ENCODE results near the gene GLT8D1. TPM values are rescaled to one million over a fixed set of nuclear protein-coding genes. Genes with fewer than 3 reads are reported as not detected.
A peak's percentile ranks its signal among the peaks of the same experiment; 100 is the strongest.

Gene GLT8D1
- total and polyA plus RNA-seq, 7 donors, result 9.2 to 47.4 (median 31.5) TPM

DNA sequence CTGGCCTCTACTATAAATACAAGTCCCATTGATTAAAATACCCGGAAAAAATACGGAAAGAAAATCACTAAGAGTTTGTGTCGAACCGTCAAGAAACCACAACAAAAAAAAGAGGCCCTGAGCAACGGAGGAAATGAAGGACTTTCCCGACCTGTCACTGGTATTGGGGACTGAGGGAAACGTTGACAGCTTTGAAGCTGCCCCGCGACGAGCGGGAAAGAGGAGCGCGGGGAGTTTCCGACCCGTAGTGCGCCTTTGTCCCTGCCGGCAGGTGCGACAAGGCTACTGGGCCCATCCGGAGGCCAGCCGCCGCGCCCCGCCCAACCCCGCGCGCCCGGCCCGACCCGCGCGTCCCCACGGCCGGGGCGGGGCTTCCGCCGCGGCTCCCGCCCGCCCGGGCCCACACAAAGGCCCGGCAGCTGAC, 20.3 kb downstream of the GLT8D1 start:
- H3K9me3 ChIP-seq, result no peaks in the 10 kb centered on the region
- peak; percentile 87 for DNase-seq
- H3K4me1 ChIP-seq, result peaks cover 0 to 44% (median 34%) of the 10 kb centered on the region in 4 donors

GRCh38 chr3:52684184-52684583, 21.4 kb downstream of the GLT8D1 start:
- Histone ChIP-seq H3K27ac (peak overlapping the region; percentile 90 to 98 (median 94)), H3K36me3 (peaks cover 13 to 35% (median 21%) of the 10 kb centered on the region in 4 donors), H3K4me1 (peaks cover 0 to 48% (median 34%) of the 10 kb centered on the region in 4 donors), H3K9me3 (no peaks in the 10 kb centered on the region), H3K27me3 (no peaks in the 10 kb centered on the region), H3K4me3 (peak overlapping the region in 2 of 4 donors; percentile 80 to 82)
- WGBS, 2 donors, result 17 to 61% methylated on average over 5 of the region's 5 CpGs
- DNase-seq, result no peak
- intact Hi-C loops (cut with DNase I), result loop anchor here (10.0 kb wide), 1 partner anchor 409 kb away; the partner anchor contains the start of gene WDR82
- TF ChIP-seq, protein P1, sequence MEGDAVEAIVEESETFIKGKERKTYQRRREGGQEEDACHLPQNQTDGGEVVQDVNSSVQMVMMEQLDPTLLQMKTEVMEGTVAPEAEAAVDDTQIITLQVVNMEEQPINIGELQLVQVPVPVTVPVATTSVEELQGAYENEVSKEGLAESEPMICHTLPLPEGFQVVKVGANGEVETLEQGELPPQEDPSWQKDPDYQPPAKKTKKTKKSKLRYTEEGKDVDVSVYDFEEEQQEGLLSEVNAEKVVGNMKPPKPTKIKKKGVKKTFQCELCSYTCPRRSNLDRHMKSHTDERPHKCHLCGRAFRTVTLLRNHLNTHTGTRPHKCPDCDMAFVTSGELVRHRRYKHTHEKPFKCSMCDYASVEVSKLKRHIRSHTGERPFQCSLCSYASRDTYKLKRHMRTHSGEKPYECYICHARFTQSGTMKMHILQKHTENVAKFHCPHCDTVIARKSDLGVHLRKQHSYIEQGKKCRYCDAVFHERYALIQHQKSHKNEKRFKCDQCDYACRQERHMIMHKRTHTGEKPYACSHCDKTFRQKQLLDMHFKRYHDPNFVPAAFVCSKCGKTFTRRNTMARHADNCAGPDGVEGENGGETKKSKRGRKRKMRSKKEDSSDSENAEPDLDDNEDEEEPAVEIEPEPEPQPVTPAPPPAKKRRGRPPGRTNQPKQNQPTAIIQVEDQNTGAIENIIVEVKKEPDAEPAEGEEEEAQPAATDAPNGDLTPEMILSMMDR (IDR thresholded peaks at IDR 0.05), result no peak
- TF ChIP-seq EP300 (IDR thresholded peaks at IDR 0.05), result no peak
- TF ChIP-seq POLR2AphosphoS5 (IDR thresholded peaks at IDR 0.05), result no peak
- TF ChIP-seq POLR2A (IDR thresholded peaks at IDR 0.05), result no peak

More for the DNA sequence above, 20.3 kb downstream of the GLT8D1 start:
- TF ChIP-seq POLR2A (IDR thresholded peaks at IDR 0.05) (peak; percentile 22 to 54), EP300 (IDR thresholded peaks at IDR 0.05) (no peak), POLR2AphosphoS5 (IDR thresholded peaks at IDR 0.05) (peak; percentile 27 to 49 (median 36))
- TF ChIP-seq, protein P1 (IDR thresholded peaks at IDR 0.05), result no peak
- 1% methylated on average over 41 of the region's 41 CpGs for WGBS, 2 donors
- Histone ChIP-seq H3K27ac (peak overlapping the region; percentile 90 to 98 (median 94)), H3K4me3 (peak overlapping the region; percentile 63 to 82 (median 76)), H3K36me3 (peaks cover 22 to 37% (median 28%) of the 10 kb centered on the region in 4 donors), H3K27me3 (no peaks in the 10 kb centered on the region)
- intact Hi-C loops (cut with DNase I), result loop anchor here (10.0 kb wide), 1 partner anchor 410 kb away; the partner anchor contains the start of gene WDR82

DNA sequence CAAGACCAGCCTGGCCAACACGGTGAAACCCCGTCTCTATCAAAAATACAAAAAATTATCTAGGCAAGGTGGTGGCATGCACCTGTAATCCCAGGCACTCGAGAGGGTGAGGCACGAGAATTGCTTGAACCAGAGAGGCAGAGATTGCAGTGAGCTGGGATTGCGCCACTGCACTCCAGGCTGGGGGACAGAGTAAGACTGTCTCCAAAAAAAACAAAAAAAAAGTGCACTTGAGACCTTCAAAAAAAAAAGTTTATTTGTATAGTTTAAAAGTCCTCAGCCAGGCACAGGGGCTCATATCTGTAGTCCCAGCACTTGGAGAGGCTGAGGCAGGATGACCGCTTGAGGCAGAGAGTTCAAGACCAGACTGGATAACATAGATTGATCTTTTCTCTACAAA, 22.0 kb downstream of the GLT8D1 start:
- no peaks in the 10 kb centered on the region for H3K9me3 ChIP-seq
- H3K4me3 ChIP-seq, result no peak overlapping the region
- WGBS, 2 donors, result 80 to 90% methylated on average over 6 of the region's 6 CpGs
- H3K4me1 ChIP-seq, result peaks cover 0 to 48% (median 34%) of the 10 kb centered on the region in 4 donors
- intact Hi-C loops (cut with DNase I), result loop anchor here (10.0 kb wide), 1 partner anchor 409 kb away; the partner anchor contains the start of gene WDR82
- peak overlapping the region in 1 of 4 donors; percentile 93 for H3K27ac ChIP-seq
- H3K36me3 ChIP-seq, result peaks cover 7 to 35% (median 19%) of the 10 kb centered on the region in 4 donors
- TF ChIP-seq, protein P1 (IDR thresholded peaks at IDR 0.05), result no peak
- TF ChIP-seq POLR2A (IDR thresholded peaks at IDR 0.05) (no peak), EP300 (IDR thresholded peaks at IDR 0.05) (no peak), POLR2AphosphoS5 (IDR thresholded peaks at IDR 0.05) (no peak)
- no peaks in the 10 kb centered on the region for H3K27me3 ChIP-seq
- DNase-seq, result no peak

DNA sequence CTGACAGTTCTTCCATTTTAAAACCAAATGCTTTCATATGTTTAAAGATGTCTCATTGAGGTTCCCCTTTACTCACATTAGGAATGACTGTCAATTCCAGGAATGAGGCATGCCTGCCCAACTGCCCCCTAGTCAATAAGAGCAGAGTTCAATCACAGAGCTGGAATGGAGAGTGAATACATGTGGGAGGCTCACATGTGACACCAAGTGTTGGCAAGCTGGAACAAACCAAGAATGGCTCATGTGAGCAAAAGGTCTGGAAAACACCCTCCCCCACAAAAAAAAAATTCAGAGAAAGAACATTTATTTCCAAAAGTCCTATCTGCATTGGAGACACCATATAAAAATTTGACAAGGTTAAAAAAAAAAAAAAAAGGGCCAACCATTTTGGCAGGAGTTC, 23.6 kb downstream of the GLT8D1 start:
- TF ChIP-seq, protein P1 (IDR thresholded peaks at IDR 0.05), result no peak
- TF ChIP-seq POLR2AphosphoS5 (IDR thresholded peaks at IDR 0.05) (peak in 1 of 4 donors; percentile 31), EP300 (IDR thresholded peaks at IDR 0.05) (no peak)
- Histone ChIP-seq H3K36me3 (peaks cover 11 to 35% (median 21%) of the 10 kb centered on the region in 4 donors), H3K27ac (peak overlapping the region in 2 of 4 donors; percentile 2 to 30), H3K4me3 (no peak overlapping the region), H3K4me1 (peaks cover 0 to 44% (median 30%) of the 10 kb centered on the region in 4 donors), H3K9me3 (no peaks in the 10 kb centered on the region), H3K27me3 (no peaks in the 10 kb centered on the region)
- no peak for DNase-seq
- intact Hi-C loops (cut with DNase I), result loop anchor here (10.0 kb wide), 1 partner anchor 407 kb away; the partner anchor contains the start of gene WDR82
